Neuronal stem cell (in vitro differentiated cells): ENCODE data around the gene TTLL3.

Source experiments
- DNase-seq: peaks from one replicate; pipeline ENCODE4 v3.0.0-alpha.2; 2013; ENCODE audit warnings: low spot score
- H2AFZ ChIP-seq: one replicate; pipeline ENCODE4 v1.6.1; 2013; ENCODE audit warnings: mild to moderate bottlenecking, low read length, inconsistent platforms
- H2AK5ac ChIP-seq: 2 replicates; pipeline ENCODE4 v1.6.1; 2013; ENCODE audit warnings: low read depth, mild to moderate bottlenecking, inconsistent platforms, low read length, moderate library complexity, mixed read lengths
- H2BK120ac ChIP-seq: 2 replicates; pipeline ENCODE4 v1.6.1; 2013; ENCODE audit warnings: low read depth, mild to moderate bottlenecking, inconsistent platforms, low read length, moderate library complexity, mixed read lengths
- H2BK12ac ChIP-seq: one replicate; pipeline ENCODE4 v1.6.1; 2013; ENCODE audit warnings: low read length, inconsistent platforms
- H2BK15ac ChIP-seq: 2 replicates; pipeline ENCODE4 v1.6.1; 2013; ENCODE audit warnings: mild to moderate bottlenecking, low read length, inconsistent platforms, mixed read lengths
- H2BK5ac ChIP-seq: one replicate; pipeline ENCODE4 v1.6.1; 2013; ENCODE audit warnings: inconsistent platforms, mild to moderate bottlenecking, low read length, moderate library complexity
- H3K14ac ChIP-seq: one replicate; pipeline ENCODE4 v1.6.1; 2013; ENCODE audit warnings: low read length, inconsistent platforms
- H3K18ac ChIP-seq: 2 replicates; pipeline ENCODE4 v1.6.1; 2013; ENCODE audit warnings: low read length, inconsistent platforms
- H3K23ac ChIP-seq: 2 replicates; pipeline ENCODE4 v1.6.1; 2013; ENCODE audit warnings: low read depth, mild to moderate bottlenecking, mixed read lengths, low read length, inconsistent platforms; ENCODE audit not compliant: poor library complexity
- H3K27ac ChIP-seq: replicated peaks from 3 replicates; pipeline ENCODE4 v1.5.1; 2013; ENCODE audit warnings: low read length, inconsistent platforms
- H3K27me3 ChIP-seq, 3 experiments: 2 replicates each; pipeline ENCODE4 v1.6.1; 2013; ENCODE audit warnings: low read length in 3 of 3, mild to moderate bottlenecking in 2 of 3, inconsistent platforms in 1 of 3, low read depth in 1 of 3, mixed read lengths in 1 of 3, moderate library complexity in 1 of 3; ENCODE audit not compliant: control insufficient read depth in 3 of 3, insufficient read depth in 3 of 3
- H3K36me3 ChIP-seq, 2 donors: replicated peaks in 1 of 2; 2 replicates each; pipeline ENCODE4 v1.6.1; 2013; ENCODE audit warnings: low read length in 2 of 2; ENCODE audit not compliant: control insufficient read depth in 2 of 2, insufficient read depth in 2 of 2
- H3K4ac ChIP-seq: 2 replicates; pipeline ENCODE4 v1.6.1; 2013; ENCODE audit warnings: inconsistent platforms, mild to moderate bottlenecking, low read length, moderate library complexity
- H3K4me1 ChIP-seq, 2 donors: 1 replicate in 1 of 2; 2 replicates in 1 of 2; pipeline ENCODE4 v1.6.1; 2013; ENCODE audit warnings: low read length in 2 of 2, low read depth in 1 of 2; ENCODE audit not compliant: control insufficient read depth in 2 of 2, insufficient read depth in 1 of 2
- H3K4me2 ChIP-seq: one replicate; pipeline ENCODE4 v1.6.1; 2013; ENCODE audit warnings: mild to moderate bottlenecking, low read length, inconsistent platforms; ENCODE audit not compliant: insufficient read depth, poor library complexity, severe bottlenecking
- H3K4me3 ChIP-seq, 2 donors: 2 replicates each; pipeline ENCODE4 v1.5.1; 2013; ENCODE audit warnings: low read length in 2 of 2, mild to moderate bottlenecking in 2 of 2, inconsistent platforms in 1 of 2, moderate library complexity in 1 of 2
- H3K79me1 ChIP-seq: one replicate; pipeline ENCODE4 v1.6.1; 2013; ENCODE audit warnings: low read depth, mild to moderate bottlenecking, inconsistent platforms, low read length, moderate library complexity
- H3K9ac ChIP-seq: one replicate; pipeline ENCODE4 v1.6.1; 2013; ENCODE audit warnings: mild to moderate bottlenecking, low read depth, low read length, inconsistent platforms; ENCODE audit not compliant: poor library complexity
- H3K9me3 ChIP-seq, 2 donors: replicated peaks in 1 of 2; 2 replicates each; pipeline versions ENCODE3 to v1.6.1; 2013; ENCODE audit warnings: low read length in 2 of 2, mild to moderate bottlenecking in 2 of 2, inconsistent platforms in 1 of 2, low read depth in 1 of 2, mixed read lengths in 1 of 2, moderate library complexity in 1 of 2; ENCODE audit not compliant: control insufficient read depth in 2 of 2, insufficient read depth in 1 of 2
- H4K8ac ChIP-seq: one replicate; pipeline ENCODE4 v1.6.1; 2013; ENCODE audit warnings: low read depth, mild to moderate bottlenecking, inconsistent platforms, low read length, moderate library complexity
- H4K91ac ChIP-seq: one replicate; pipeline ENCODE4 v1.6.1; 2013; ENCODE audit warnings: low read length, low read depth, mild to moderate bottlenecking, inconsistent platforms; ENCODE audit not compliant: poor library complexity
- WGBS, 2 donors: extraction: QIAGEN DNeasy Blood & Tissue Kit; methylation state at CpG; one replicate each; pipeline ENCODE4 v1.1.7; 2013; ENCODE audit warnings: missing lambda C conversion rate in 2 of 2, mixed read lengths in 1 of 2; ENCODE audit not compliant: insufficient read length in 2 of 2, insufficient replicate concordance in 1 of 2; ENCODE audit errors: extremely low coverage in 2 of 2; 5-methylcytosine and 5-hydroxymethylcytosine counted together

TTLL3 gene

GRCh38 chr3:9779721-9780457 lies 30.2 kb upstream of the TTLL3 start:
- Histone ChIP-seq H3K36me3 (peaks cover 21 to 59% of the 10 kb centered on the region in 2 donors), H3K23ac (no peak overlapping the region), H3K9me3 (no peaks in the 10 kb centered on the region), H2BK5ac (no peak overlapping the region), H3K27ac (no peak overlapping the region), H2BK120ac (no peak overlapping the region), H3K27me3 (no peaks in the 10 kb centered on the region), H3K9ac (no peak overlapping the region), H2BK15ac (no peak overlapping the region), H3K4me1 (no peaks in the 10 kb centered on the region), H3K4me2 (no peak overlapping the region), H4K8ac (no peak overlapping the region), H3K4me3 (peak overlapping the region in 1 of 2 donors; percentile 27), H2AFZ (no peak overlapping the region), H3K79me1 (peaks cover 3% of the 10 kb centered on the region), H2AK5ac (no peak overlapping the region), H3K4ac (no peak overlapping the region), H3K18ac (no peak overlapping the region), H4K91ac (no peak overlapping the region), H2BK12ac (no peak overlapping the region), H3K14ac (no peak overlapping the region)
- no peak for DNase-seq
- WGBS, 2 donors = no CpG with 5 or more reads among the region's 8 CpGs

- no peaks in the 10 kb centered on the region for H3K4me1 ChIP-seq
- no peaks in the 10 kb centered on the region for H3K27me3 ChIP-seq
- no peak overlapping the region for H2BK15ac ChIP-seq
- no peak overlapping the region for H2AFZ ChIP-seq
- no peak overlapping the region for H3K23ac ChIP-seq
- no peak overlapping the region for H4K91ac ChIP-seq
- H4K8ac ChIP-seq = no peak overlapping the region
- H3K4me2 ChIP-seq = no peak overlapping the region
- H3K18ac ChIP-seq = no peak overlapping the region
- no CpG with 5 or more reads among the region's 10 CpGs for WGBS, 2 donors
- H2BK5ac ChIP-seq = no peak overlapping the region
- H3K9me3 ChIP-seq = no peaks in the 10 kb centered on the region
- DNase-seq = no peak
- H3K36me3 ChIP-seq = peaks cover 23 to 65% of the 10 kb centered on the region in 2 donors
- H2BK12ac ChIP-seq = no peak overlapping the region
- no peak overlapping the region for H2AK5ac ChIP-seq
- H3K27ac ChIP-seq = no peak overlapping the region
- H3K14ac ChIP-seq = no peak overlapping the region
- peak overlapping the region in 1 of 2 donors; percentile 27 for H3K4me3 ChIP-seq
- peaks cover 3% of the 10 kb centered on the region for H3K79me1 ChIP-seq
- no peak overlapping the region for H2BK120ac ChIP-seq
- H3K9ac ChIP-seq = no peak overlapping the region
- H3K4ac ChIP-seq = no peak overlapping the region
These were observed 29.6 kb upstream of the TTLL3 start for GRCh38 chr3:9780458-9780812.

- H3K4ac ChIP-seq = no peak overlapping the region
- H4K8ac ChIP-seq = no peak overlapping the region
- no peaks in the 10 kb centered on the region for H3K4me1 ChIP-seq
- H3K27me3 ChIP-seq = no peaks in the 10 kb centered on the region
- H2BK120ac ChIP-seq = no peak overlapping the region
- no peak overlapping the region for H2AFZ ChIP-seq
- no CpG with 5 or more reads among the region's 4 CpGs for WGBS, 2 donors
- no peaks in the 10 kb centered on the region for H3K9me3 ChIP-seq
- DNase-seq = no peak
- H3K14ac ChIP-seq = no peak overlapping the region
- no peak overlapping the region for H3K4me3 ChIP-seq
- no peak overlapping the region for H2BK12ac ChIP-seq
- H3K36me3 ChIP-seq = peaks cover 25 to 69% of the 10 kb centered on the region in 2 donors
- H3K18ac ChIP-seq = no peak overlapping the region
- no peak overlapping the region for H2AK5ac ChIP-seq
- H3K9ac ChIP-seq = no peak overlapping the region
- H3K27ac ChIP-seq = no peak overlapping the region
- no peak overlapping the region for H3K23ac ChIP-seq
- H2BK15ac ChIP-seq = no peak overlapping the region
- H4K91ac ChIP-seq = no peak overlapping the region
- H2BK5ac ChIP-seq = no peak overlapping the region
- peaks cover 3% of the 10 kb centered on the region for H3K79me1 ChIP-seq
- no peak overlapping the region for H3K4me2 ChIP-seq
These were observed 29.2 kb upstream of the TTLL3 start for GRCh38 chr3:9780910-9781309.

- no peak overlapping the region for H3K9ac ChIP-seq
- H3K4ac ChIP-seq = no peak overlapping the region
- no peak overlapping the region for H3K14ac ChIP-seq
- no peak overlapping the region for H2AFZ ChIP-seq
- no peak overlapping the region for H2BK15ac ChIP-seq
- no peaks in the 10 kb centered on the region for H3K9me3 ChIP-seq
- H2AK5ac ChIP-seq = no peak overlapping the region
- no peak overlapping the region for H3K4me3 ChIP-seq
- H3K79me1 ChIP-seq = peaks cover 3% of the 10 kb centered on the region
- WGBS, 2 donors = no CpG with 5 or more reads among the region's 1 CpG
- DNase-seq = no peak
- H3K36me3 ChIP-seq = peaks cover 30 to 74% of the 10 kb centered on the region in 2 donors
- H3K27me3 ChIP-seq = no peaks in the 10 kb centered on the region
- no peak overlapping the region for H4K91ac ChIP-seq
- no peak overlapping the region for H3K4me2 ChIP-seq
- no peak overlapping the region for H2BK5ac ChIP-seq
- no peak overlapping the region for H3K23ac ChIP-seq
- no peak overlapping the region for H3K27ac ChIP-seq
- H3K4me1 ChIP-seq = no peaks in the 10 kb centered on the region
- H2BK120ac ChIP-seq = no peak overlapping the region
- no peak overlapping the region for H2BK12ac ChIP-seq
- no peak overlapping the region for H3K18ac ChIP-seq
- H4K8ac ChIP-seq = no peak overlapping the region
These were observed 28.5 kb upstream of the TTLL3 start for GRCh38 chr3:9781551-9781950.
